ENCODE measurements around the gene CSRNP3. TPM values are rescaled to one million over a fixed set of nuclear protein-coding genes. Genes with fewer than 3 reads are reported as not detected.

Gene CSRNP3
- total RNA-seq, 3 donors from 2014 or later (not counting 1 experiment from before 2014, with no cell fraction given), result not detected

DNA sequence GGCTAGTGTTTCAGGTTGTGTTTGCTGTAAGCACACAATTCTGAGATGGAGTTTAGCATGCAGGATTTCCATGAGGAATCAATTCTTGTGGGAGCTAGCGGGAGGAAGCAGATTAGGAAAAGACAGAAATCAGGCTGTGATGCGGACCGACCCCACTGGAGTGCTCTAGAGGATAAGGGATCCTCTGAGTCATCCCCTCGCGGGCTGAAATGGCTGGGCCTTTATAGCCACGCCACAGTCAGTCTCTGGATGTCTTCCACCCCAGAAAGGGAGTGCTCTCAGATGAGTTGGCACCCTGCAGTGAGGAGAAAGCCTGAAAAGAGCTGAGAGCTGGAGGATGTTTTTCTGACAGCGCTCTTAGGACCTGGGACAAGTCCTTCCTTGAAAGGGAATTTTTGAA, 222.1 kb downstream of the CSRNP3 start:
- DNase-seq (no peak), ATAC-seq (no peak)
- 85% methylated on average over 7 of the region's 7 CpGs for WGBS (ENCODE audit: insufficient coverage)
- H3K4me1 Mint-ChIP-seq, result no peaks in the 10 kb centered on the region
- no peak overlapping the region for H3K4me3 Mint-ChIP-seq
- Histone ChIP-seq H3K4me1 (ENCODE audit: control insufficient read depth, insufficient read depth, low read length) (no peaks in the 10 kb centered on the region), H3K36me3 (ENCODE audit: control insufficient read depth, insufficient read depth, low read length) (no peaks in the 10 kb centered on the region), H3K4me3 (ENCODE audit: low read length) (no peak overlapping the region), H3K27ac (ENCODE audit: low read length) (no peak overlapping the region), H3K9me3 (ENCODE audit: control insufficient read depth, insufficient read depth, low read length) (no peaks in the 10 kb centered on the region), H3K27me3 (ENCODE audit: control insufficient read depth, insufficient read depth, low read length) (peaks cover 2% of the 10 kb centered on the region)
- TF ChIP-seq, protein P1, sequence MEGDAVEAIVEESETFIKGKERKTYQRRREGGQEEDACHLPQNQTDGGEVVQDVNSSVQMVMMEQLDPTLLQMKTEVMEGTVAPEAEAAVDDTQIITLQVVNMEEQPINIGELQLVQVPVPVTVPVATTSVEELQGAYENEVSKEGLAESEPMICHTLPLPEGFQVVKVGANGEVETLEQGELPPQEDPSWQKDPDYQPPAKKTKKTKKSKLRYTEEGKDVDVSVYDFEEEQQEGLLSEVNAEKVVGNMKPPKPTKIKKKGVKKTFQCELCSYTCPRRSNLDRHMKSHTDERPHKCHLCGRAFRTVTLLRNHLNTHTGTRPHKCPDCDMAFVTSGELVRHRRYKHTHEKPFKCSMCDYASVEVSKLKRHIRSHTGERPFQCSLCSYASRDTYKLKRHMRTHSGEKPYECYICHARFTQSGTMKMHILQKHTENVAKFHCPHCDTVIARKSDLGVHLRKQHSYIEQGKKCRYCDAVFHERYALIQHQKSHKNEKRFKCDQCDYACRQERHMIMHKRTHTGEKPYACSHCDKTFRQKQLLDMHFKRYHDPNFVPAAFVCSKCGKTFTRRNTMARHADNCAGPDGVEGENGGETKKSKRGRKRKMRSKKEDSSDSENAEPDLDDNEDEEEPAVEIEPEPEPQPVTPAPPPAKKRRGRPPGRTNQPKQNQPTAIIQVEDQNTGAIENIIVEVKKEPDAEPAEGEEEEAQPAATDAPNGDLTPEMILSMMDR (IDR thresholded peaks at IDR 0.05), result no peak
- H3K27me3 Mint-ChIP-seq (ENCODE audit: low read depth in 2 of 2), result peaks cover 2 to 9% of the 10 kb centered on the region in 2 donors
- H3K27ac Mint-ChIP-seq, result no peak overlapping the region
- intact Hi-C loops (cut with micrococcal nuclease), result loop anchor here (10.0 kb wide), 1 partner anchor 697 kb away; no protein-coding TSS in a partner anchor
- no peaks in the 10 kb centered on the region for H3K36me3 Mint-ChIP-seq
- no peaks in the 10 kb centered on the region for H3K9me3 Mint-ChIP-seq

DNA sequence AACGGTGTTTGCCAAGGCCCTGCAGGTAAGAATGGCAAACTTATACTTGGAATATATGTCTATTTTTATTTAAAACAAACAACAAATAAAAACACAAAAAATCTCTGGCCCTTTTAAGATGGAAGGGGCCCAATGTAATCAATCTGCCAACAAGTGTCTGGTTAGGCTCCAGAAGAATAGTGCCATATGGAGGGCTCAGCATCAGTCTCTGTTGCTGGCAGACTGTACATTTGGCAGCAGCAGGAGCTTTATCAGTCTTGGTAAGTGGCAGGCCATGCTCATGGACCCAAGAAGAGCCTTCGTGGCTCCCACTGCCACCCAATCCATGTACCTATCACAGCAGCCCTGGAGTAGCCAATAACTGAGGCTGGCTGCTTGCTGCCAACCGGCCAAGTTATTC, 223.4 kb downstream of the CSRNP3 start:
- Mint-ChIP-seq H3K36me3 (no peaks in the 10 kb centered on the region), H3K9me3 (no peaks in the 10 kb centered on the region), H3K4me3 (no peak overlapping the region), H3K27me3 (ENCODE audit: low read depth in 2 of 2) (peaks cover 2 to 19% of the 10 kb centered on the region in 2 donors), H3K4me1 (no peaks in the 10 kb centered on the region), H3K27ac (no peak overlapping the region)
- Histone ChIP-seq H3K4me3 (ENCODE audit: low read length) (no peak overlapping the region), H3K27me3 (ENCODE audit: control insufficient read depth, insufficient read depth, low read length) (peaks cover 2% of the 10 kb centered on the region), H3K4me1 (ENCODE audit: control insufficient read depth, insufficient read depth, low read length) (no peaks in the 10 kb centered on the region), H3K27ac (ENCODE audit: low read length) (no peak overlapping the region), H3K36me3 (ENCODE audit: control insufficient read depth, insufficient read depth, low read length) (no peaks in the 10 kb centered on the region), H3K9me3 (ENCODE audit: control insufficient read depth, insufficient read depth, low read length) (no peaks in the 10 kb centered on the region)
- no peak for ATAC-seq
- 73% methylated on average over 2 of the region's 3 CpGs for WGBS (ENCODE audit: insufficient coverage)
- no peak for DNase-seq
- TF ChIP-seq, protein P1 (IDR thresholded peaks at IDR 0.05), result no peak
- intact Hi-C loops (cut with micrococcal nuclease), result loop anchor here (10.0 kb wide), 1 partner anchor 698 kb away; no protein-coding TSS in a partner anchor

DNA sequence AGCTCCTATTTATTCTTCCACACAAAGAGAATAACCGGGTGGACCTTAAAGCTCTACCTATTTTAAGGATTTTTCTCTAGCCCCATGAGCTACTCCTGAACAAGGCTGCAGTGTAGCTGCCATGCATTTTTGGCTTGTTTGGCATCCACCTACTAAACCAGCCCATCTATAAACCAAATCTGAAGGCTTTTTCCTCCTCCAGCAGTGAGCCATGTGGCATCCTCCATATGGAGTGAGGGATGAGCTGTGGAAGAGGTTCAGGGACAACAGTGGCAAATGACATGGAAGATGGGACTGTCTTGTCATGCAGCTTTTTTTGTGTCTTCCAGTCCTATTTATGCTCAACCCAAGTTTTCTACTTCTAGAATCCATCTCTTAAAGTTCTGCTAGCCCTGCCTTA, 224.3 kb downstream of the CSRNP3 start:
- Histone ChIP-seq H3K36me3 (ENCODE audit: control insufficient read depth, insufficient read depth, low read length) (no peaks in the 10 kb centered on the region), H3K27ac (ENCODE audit: low read length) (no peak overlapping the region), H3K4me1 (ENCODE audit: control insufficient read depth, insufficient read depth, low read length) (no peaks in the 10 kb centered on the region), H3K9me3 (ENCODE audit: control insufficient read depth, insufficient read depth, low read length) (no peaks in the 10 kb centered on the region), H3K4me3 (ENCODE audit: low read length) (no peak overlapping the region), H3K27me3 (ENCODE audit: control insufficient read depth, insufficient read depth, low read length) (no peaks in the 10 kb centered on the region)
- Mint-ChIP-seq H3K9me3 (no peaks in the 10 kb centered on the region), H3K27me3 (ENCODE audit: low read depth in 2 of 2) (peaks cover 2 to 19% of the 10 kb centered on the region in 2 donors), H3K4me1 (no peaks in the 10 kb centered on the region), H3K36me3 (no peaks in the 10 kb centered on the region), H3K27ac (no peak overlapping the region), H3K4me3 (no peak overlapping the region)
- no peak for DNase-seq
- TF ChIP-seq, protein P1 (IDR thresholded peaks at IDR 0.05), result no peak
- WGBS (ENCODE audit: insufficient coverage), result 100% methylated on average over 1 of the region's 1 CpG
- no peak for ATAC-seq
- intact Hi-C loops (cut with micrococcal nuclease), result loop anchor here (10.0 kb wide), 1 partner anchor 699 kb away; no protein-coding TSS in a partner anchor
